Skin epidermis (tissue), 12 donors: ENCODE measurements around the gene NNAT.

Source experiments
- H3K27ac ChIP-seq, 21 experiments: fragments of 200-600 bp; sonication (generic) in 11 of 21; one replicate each; pipeline ENCODE4 v1.5.0; 2020; ENCODE audit warnings: mild to moderate bottlenecking in 3 of 21, inconsistent platforms in 2 of 21, moderate library complexity in 2 of 21
- H3K4me3 ChIP-seq, 7 experiments: fragments of 200-600 bp; sonication (generic) in 2 of 7; one replicate each; pipeline ENCODE4 v1.5.0; 2020; ENCODE audit warnings: inconsistent platforms in 2 of 7, mild to moderate bottlenecking in 2 of 7, moderate library complexity in 1 of 7

The NNAT gene

GRCh38 chr20:37559312-37560027 lies 38.4 kb downstream of the NNAT start:
- no peak overlapping the region for H3K27ac ChIP-seq
- no peak overlapping the region for H3K4me3 ChIP-seq

GRCh38 chr20:37560629-37561028 lies 39.6 kb downstream of the NNAT start:
- no peak overlapping the region for H3K27ac ChIP-seq
- no peak overlapping the region for H3K4me3 ChIP-seq

GRCh38 chr20:37562695-37563480 lies 41.8 kb downstream of the NNAT start:
- H3K4me3 ChIP-seq = no peak overlapping the region
- H3K27ac ChIP-seq = no peak overlapping the region

GRCh38 chr20:37564016-37564387 lies 43.0 kb downstream of the NNAT start:
- H3K27ac ChIP-seq = no peak overlapping the region
- no peak overlapping the region for H3K4me3 ChIP-seq

- Histone ChIP-seq H3K27ac (no peak overlapping the region), H3K4me3 (no peak overlapping the region)
These were observed 43.5 kb downstream of the NNAT start for GRCh38 chr20:37564388-37565133.

- H3K27ac ChIP-seq = no peak overlapping the region
- H3K4me3 ChIP-seq = no peak overlapping the region
These were observed 44.2 kb downstream of the NNAT start for GRCh38 chr20:37565134-37565811.

GRCh38 chr20:37566590-37567330 lies 45.7 kb downstream of the NNAT start:
- H3K27ac ChIP-seq = no peak overlapping the region
- H3K4me3 ChIP-seq = no peak overlapping the region

GRCh38 chr20:37567331-37567665 lies 46.2 kb downstream of the NNAT start:
- Histone ChIP-seq H3K4me3 (no peak overlapping the region), H3K27ac (no peak overlapping the region)

GRCh38 chr20:37567671-37568588 lies 46.9 kb downstream of the NNAT start:
- Histone ChIP-seq H3K27ac (no peak overlapping the region), H3K4me3 (no peak overlapping the region)

GRCh38 chr20:37570419-37570818 lies 49.4 kb downstream of the NNAT start:
- H3K27ac ChIP-seq = no peak overlapping the region
- no peak overlapping the region for H3K4me3 ChIP-seq

- Histone ChIP-seq H3K27ac (no peak overlapping the region), H3K4me3 (no peak overlapping the region)
These were observed 50.0 kb downstream of the NNAT start for GRCh38 chr20:37571033-37571432.
